Activated CD8-positive, alpha-beta memory T cell treated with anti-CD3 and anti-CD28 coated beads for 4 hours (primary cell): ENCODE data around the gene MAST4.
"Not testable (repeated sequence)": the region's sequence is repeated elsewhere in the genome, so short reads cannot be mapped to it uniquely, and the experiment has no call there.

Source experiments
- DNase-seq, 2 donors: peaks; one replicate each; pipeline ENCODE4 v3.0.0-alpha.2; 2020; ENCODE audit warnings: low read depth in 2 of 2

Gene MAST4

GRCh38 chr5:66646570-66646969 lies 50.4 kb downstream of the MAST4 start:
- no peak for DNase-seq

- no peak for DNase-seq
These were observed 51.1 kb downstream of the MAST4 start for GRCh38 chr5:66647146-66647856.

GRCh38 chr5:66652818-66653217 lies 56.6 kb downstream of the MAST4 start:
- no peak for DNase-seq

GRCh38 chr5:66653325-66653724 lies 57.1 kb downstream of the MAST4 start:
- no peak for DNase-seq

DNA sequence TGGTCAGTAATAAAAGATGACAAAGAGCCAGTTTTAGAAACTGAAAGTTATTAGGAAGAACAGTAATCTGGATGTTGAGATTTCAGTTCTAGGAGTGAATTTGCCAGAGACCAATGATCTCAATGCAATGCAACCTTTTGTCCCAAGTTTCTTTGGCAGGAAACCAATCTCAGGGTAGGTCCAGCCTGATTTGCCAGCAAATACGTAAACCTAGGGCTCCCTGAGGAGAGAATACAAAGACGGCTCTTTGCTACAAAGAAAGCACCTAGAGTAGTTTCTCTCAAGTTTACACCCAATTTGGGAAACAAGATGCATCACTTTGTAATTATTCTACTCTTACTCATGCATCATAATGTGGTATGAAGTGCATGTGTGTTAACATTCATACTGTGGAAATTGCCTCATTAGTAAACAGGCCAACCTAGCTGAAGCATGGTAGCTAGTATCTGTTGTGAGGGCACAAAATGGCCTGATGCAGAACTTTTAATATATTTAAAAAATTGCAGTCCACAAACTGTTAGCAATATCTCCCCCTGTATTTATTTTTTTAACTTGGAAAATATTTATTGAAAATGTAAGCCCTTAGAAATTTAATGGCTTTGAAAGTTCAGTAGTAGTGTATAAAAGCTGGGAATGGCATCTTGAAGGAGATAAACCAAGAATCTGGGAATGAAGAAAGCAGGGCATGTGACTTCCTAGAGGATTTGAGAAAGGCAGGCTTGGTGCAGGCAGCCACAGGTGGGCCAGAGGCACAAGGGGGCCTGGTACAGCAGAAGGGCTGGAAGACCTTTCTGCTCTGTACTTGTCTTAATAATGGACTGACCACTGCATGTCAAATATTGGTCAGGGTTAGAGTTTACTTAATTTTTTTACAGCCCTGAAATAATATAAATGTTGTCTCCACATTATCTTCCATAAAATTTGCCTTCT lies 59.5 kb downstream of the MAST4 start:
- no peak for DNase-seq

GRCh38 chr5:66658516-66658915 lies 62.3 kb downstream of the MAST4 start:
- DNase-seq, result no peak

DNA sequence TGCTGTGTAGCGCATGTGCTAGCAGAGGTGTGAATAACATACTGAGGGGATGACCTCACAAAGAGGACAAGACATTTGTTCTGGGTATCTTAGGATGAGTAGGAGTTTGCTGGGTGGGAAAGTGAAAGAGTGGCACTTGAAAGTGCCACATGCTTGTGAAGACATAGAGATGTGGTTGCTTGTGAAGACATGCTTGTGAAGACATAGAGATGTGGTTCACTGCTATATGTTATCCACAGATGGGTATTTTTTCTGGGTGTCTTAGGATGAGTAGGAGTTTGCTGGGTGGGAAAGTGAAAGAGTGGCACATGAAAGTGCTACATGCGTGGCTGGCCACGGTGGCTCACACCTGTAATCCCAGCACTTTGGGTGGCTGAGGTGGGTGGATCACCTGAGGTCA lies 63.6 kb downstream of the MAST4 start:
- DNase-seq, result no peak

- no peak for DNase-seq
These were observed 64.2 kb downstream of the MAST4 start for GRCh38 chr5:66660396-66660795.

GRCh38 chr5:66661149-66661548 lies 65.0 kb downstream of the MAST4 start:
- no peak for DNase-seq

GRCh38 chr5:66666778-66667177 lies 70.6 kb downstream of the MAST4 start:
- no peak for DNase-seq

DNA sequence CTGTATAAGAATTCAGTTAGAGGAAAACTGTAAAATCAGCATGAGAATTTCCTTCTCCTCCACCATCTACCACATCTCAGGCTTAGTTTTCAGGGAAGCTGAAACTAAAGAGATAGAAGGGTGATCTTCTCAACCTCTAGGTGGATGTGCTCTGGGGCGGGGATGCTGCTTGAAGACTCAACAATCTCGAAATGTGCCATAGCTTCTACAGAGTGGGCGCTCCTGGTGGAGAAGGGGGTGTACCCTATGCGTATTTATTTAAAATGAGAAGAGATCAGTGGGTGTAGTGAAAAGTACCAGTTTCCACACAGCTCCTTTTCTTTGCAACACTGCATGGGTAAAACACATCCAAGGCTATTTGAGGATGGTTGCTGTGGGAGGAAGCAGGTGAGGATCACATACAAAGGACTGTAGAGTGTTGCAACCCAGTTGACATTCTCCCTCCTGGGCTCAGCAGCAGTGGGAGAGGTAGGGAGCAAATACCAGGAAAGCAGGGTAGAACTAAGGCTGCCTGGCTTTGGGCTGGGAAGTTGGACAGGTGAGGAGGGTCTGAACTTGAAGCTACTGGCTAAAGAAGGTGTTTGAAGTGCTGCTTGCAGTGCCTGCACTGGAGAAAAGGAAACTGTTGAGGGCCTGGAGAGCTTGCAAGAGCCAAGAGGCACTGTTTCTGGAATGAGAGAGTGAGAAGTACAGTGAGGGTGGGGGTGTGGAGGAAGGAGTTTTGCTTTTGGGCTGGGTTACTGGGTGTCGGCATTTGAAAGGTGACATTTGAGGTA lies 73.1 kb downstream of the MAST4 start:
- no peak for DNase-seq

GRCh38 chr5:66669862-66670195 lies 73.6 kb downstream of the MAST4 start:
- DNase-seq, result no peak

GRCh38 chr5:66671305-66671704 lies 75.1 kb downstream of the MAST4 start:
- no peak for DNase-seq

- no peak for DNase-seq
These were observed 78.6 kb downstream of the MAST4 start for GRCh38 chr5:66674802-66675201.

DNA sequence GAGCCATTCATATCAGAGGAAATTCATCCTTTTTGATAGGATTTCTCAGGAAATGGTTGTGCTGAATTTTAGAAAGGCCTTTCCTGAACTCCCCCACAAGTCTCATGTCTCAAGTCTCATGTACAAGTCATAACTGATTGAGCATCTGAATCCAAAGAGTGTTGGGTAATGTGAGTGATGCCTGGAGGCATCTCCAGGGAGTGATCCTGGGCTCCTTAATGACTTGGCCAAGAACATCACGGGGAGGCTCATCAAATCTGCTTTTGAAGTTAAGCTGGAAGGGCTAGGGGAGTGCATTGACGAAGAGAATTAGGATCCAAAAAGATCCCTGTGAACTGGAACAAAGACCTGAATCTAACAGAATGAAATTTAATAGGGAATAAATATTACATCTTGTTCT lies 79.2 kb downstream of the MAST4 start:
- no peak for DNase-seq

DNA sequence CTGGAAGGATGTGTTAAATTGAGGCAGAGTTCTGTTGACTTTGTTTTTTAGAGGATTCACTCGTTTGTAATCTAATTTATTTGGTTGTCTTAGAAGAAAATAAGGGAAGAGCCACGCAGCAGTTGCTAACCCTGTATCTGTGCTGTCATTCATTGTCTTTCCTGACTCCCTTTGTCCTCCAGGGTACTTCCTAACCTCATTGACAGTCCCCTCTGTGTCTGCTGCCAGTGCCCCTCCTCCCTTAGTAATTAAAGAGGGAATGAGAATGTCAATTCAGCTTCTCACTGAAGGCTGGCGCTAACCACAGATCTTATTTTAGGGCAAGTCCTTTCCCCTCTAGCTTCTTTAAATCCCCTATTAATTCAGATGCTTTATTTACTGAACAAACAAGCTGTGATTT lies 84.0 kb downstream of the MAST4 start:
- no peak for DNase-seq

- no peak for DNase-seq
These were observed 84.6 kb downstream of the MAST4 start for GRCh38 chr5:66680804-66681203.

- no peak for DNase-seq
These were observed 88.5 kb downstream of the MAST4 start for GRCh38 chr5:66684663-66685062.

DNA sequence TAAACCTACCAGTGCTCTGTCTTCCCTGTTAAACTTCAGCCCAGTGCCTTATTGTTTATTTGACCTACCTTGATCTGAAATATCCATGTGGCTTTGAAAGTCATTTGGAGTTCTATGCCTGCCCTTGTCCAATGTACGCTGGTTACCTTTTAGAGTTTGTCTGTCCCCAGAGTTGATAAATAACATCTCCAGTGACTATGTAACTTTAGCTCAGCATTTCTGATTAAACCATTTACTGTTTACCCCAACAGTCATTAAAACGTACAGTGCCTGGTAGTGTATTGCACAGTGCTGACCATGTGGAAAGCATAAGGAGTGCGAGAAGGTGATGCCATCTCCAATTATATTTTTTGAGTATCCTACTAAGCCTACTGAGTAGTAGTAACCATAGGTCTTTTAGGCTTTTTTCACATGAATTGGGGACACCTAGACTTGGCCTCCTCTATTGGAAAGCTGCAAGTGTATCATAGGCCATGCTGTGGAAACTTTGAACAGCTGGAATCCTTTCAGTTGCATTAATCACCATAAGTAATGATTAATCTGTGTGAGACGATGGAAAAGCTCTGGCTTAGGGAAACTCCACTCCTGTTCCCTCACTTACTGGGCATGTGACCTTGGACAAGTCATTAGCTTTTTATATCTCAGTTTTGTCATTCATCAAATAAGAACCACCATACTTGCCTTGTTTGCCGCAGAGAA lies 93.5 kb downstream of the MAST4 start:
- DNase-seq, result no peak

DNA sequence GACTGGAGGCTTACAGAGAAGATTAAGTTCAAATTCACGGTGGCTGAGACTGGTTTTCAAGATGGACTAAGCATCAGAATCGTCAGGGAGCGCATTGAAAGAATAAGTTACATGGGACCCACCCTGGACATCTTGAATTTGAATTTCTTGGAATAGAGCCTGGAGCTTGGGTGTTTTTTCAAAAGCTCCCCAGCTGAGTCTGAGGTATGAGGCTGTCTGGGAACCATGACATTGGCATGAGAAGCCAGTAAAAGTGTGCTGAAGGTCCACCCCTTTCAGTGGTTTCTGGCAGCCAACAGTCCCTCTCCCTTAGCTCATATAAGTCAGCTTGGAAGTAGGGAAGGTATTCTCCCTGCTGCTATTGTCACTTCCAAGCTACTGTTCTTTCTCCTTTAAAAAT lies 97.8 kb downstream of the MAST4 start:
- DNase-seq, result no peak

GRCh38 chr5:66695840-66696239 lies 99.6 kb downstream of the MAST4 start:
- not testable (repeated sequence) for DNase-seq
